HG02973 (cell line): Measurements from ENCODE around the gene OBSCN.

Source experiments
- ATAC-seq: cut with Tn5 transposase; IDR thresholded peaks from one replicate; pipeline ENCODE4 v1.9.1; 2021; ENCODE audit warnings: moderate library complexity; ENCODE audit not compliant: unreplicated experiment

The OBSCN gene

GRCh38 chr1:228394571-228395394, 186.9 kb downstream of the OBSCN start:
- ATAC-seq, result no peak

GRCh38 chr1:228396770-228397662, 189.2 kb downstream of the OBSCN start:
- no peak for ATAC-seq

GRCh38 chr1:228397966-228398365, 190.1 kb downstream of the OBSCN start:
- ATAC-seq, result no peak

GRCh38 chr1:228398741-228399461, 191.1 kb downstream of the OBSCN start:
- no peak for ATAC-seq

GRCh38 chr1:228399531-228400236, 191.8 kb downstream of the OBSCN start:
- ATAC-seq, result no peak

- no peak for ATAC-seq
Observed at GRCh38 chr1:228400237-228400651, 192.4 kb downstream of the OBSCN start.

GRCh38 chr1:228400692-228401454, 193.0 kb downstream of the OBSCN start:
- no peak for ATAC-seq

- ATAC-seq, result no peak
Observed at GRCh38 chr1:228401782-228402640, 194.2 kb downstream of the OBSCN start.

GRCh38 chr1:228402641-228403025, 194.8 kb downstream of the OBSCN start:
- no peak for ATAC-seq

GRCh38 chr1:228403231-228403631, 195.4 kb downstream of the OBSCN start:
- ATAC-seq, result no peak

- ATAC-seq, result no peak
Observed at GRCh38 chr1:228404107-228404720, 196.4 kb downstream of the OBSCN start.

GRCh38 chr1:228405200-228405978, 197.5 kb downstream of the OBSCN start:
- no peak for ATAC-seq

- no peak for ATAC-seq
Observed at GRCh38 chr1:228405979-228406228, 198.1 kb downstream of the OBSCN start.

GRCh38 chr1:228407106-228408040, 199.5 kb downstream of the OBSCN start:
- no peak for ATAC-seq

GRCh38 chr1:228408041-228408868, 200.4 kb downstream of the OBSCN start:
- ATAC-seq, result no peak
